ENCODE results near the gene PRICKLE3.
A peak's percentile ranks its signal among the peaks of the same experiment; 100 is the strongest.
"Not testable (repeated sequence)": the region's sequence is repeated elsewhere in the genome, so short reads cannot be mapped to it uniquely, and the experiment has no call there.

Gene PRICKLE3

GRCh38 chrX:49155900-49156837 lies 30.0 kb downstream of the PRICKLE3 start:
- peak; percentile 86 to 88 for DNase-seq

- peak in 1 of 2 experiments; percentile 42 for DNase-seq
Observed at GRCh38 chrX:49155243-49155899, 30.8 kb downstream of the PRICKLE3 start.

DNA sequence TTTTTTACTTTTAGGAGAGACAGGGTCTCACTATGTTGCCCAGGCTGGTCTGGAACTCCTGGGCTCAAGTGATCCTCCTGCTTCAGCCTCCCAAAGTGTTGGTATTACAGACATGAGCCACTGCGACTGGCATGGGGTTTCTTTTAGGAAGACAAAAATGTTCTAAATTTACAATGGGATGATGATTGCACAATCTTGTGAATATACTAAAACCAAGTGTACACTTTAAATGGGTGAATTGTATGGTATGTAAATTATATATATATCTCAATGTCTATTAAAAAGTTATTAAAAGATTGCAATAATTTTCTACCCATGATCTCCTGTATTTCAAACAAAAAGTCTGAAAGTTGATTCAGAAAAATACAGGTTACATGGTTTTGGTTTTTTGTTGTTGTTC lies 32.7 kb downstream of the PRICKLE3 start:
- DNase-seq = no peak

DNA sequence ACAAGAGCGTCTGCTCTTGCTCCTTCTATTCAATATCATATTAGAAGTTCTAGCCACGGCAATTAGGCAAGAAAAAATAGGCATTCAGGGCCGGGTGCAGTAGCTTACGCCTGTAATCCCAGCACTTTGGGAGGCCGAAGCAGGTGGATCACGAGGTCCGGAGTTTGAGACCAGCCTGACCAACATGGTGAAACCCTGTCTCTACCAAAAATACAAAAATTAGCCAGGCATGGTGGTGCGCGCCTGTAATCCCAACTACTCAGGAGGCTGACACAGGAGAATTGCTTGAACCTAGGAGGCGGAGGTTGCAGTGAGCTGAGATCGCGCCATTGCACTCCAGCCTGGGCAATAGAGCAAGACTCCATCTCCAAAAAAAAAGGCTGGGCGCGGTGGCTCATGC lies 36.9 kb downstream of the PRICKLE3 start:
- not testable (repeated sequence) for DNase-seq

DNA sequence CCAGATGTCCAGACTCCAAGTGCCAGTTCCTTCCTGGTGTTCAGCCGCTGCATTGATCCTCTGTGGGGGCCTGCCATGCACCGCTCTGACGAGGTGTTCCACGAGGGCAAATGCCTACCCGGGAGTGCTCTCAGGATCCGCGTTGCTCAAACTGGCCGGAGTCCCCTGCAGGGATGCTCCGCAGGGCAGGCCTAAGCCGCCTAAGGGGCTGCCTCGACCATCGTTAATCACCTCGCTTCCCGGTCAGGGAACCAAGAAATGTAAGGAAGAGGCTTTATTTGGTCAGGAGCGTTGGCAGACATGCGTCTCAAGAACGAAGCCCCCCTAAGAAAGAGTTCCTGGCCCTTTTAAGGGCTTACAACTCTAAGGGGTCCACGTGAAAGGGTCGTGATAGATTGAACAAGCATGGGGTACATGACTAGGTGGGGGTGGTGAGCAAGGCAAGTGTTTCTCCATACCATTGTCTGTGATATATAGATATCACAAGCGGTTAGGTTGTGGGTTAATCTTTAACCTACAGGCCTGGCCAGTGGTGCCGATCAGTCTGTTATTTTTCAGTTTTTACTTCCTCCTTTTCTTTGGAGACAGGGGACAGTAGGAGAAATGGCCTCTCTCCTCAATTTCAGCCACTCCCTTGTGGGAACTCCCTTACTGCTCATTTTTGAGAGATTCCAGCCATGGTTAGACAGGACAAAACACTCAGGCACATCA lies 37.6 kb downstream of the PRICKLE3 start:
- DNase-seq = not testable (repeated sequence)

DNA sequence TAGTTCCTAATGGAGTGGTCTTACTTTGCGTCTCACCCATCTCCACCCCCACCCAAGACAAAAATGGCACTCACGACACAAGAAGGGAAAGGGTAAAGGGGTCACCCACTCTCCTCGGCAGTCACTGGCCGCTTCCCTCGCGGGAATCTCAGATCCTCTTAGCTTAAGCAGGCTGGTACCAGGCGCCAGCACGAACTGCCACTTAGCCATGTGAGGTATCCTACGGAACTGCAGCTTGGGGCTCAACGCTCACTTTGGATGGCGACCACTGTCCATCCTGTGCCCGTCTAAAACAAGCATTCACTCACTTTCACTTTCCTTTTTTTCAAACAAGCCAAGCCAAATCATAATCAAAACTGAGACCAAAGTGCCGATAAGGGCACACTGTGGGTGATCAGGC lies 38.2 kb downstream of the PRICKLE3 start:
- DNase-seq = no peak

DNA sequence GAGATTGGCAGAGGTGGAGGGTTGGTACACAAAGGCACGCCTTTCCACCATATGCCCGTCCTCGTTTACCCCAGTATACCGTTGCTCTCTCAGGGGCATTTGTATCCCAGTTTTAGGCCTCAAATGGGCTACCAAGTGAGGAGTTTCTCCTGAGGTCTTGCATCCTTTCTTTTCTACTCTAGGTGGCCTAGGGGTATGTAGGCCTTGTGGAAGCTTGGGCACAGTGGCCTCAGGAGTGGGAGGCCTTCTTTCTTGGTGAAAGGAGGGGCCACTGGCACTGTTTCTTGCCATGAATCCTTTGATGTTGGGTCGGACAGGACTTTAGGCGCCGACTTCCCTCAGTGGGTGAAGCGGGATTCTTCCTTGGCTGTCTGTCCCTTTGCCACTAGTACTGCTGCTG lies 38.9 kb downstream of the PRICKLE3 start:
- no peak for DNase-seq

GRCh38 chrX:49143154-49143553 lies 43.0 kb downstream of the PRICKLE3 start:
- peak in 1 of 2 experiments; percentile 25 for DNase-seq

DNA sequence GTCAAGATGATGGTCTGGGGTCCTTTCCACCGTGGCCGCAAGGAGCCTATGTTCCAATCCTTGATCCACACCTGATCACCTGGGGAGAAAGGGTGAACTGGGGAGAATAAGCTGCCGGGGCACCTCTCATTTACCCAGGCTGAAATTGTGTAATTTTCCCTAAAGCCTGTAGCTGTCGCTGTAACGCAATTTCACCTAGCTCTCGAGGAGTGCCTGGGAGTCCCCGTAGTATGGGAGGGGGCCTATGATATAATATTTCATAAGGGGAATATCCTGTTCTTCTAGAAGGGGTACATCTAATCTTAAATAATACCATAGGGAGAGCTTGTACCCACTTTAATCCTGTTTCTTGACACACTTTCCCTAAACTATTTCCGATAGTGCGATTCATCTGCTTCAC lies 43.9 kb downstream of the PRICKLE3 start:
- not testable (repeated sequence) for DNase-seq

DNA sequence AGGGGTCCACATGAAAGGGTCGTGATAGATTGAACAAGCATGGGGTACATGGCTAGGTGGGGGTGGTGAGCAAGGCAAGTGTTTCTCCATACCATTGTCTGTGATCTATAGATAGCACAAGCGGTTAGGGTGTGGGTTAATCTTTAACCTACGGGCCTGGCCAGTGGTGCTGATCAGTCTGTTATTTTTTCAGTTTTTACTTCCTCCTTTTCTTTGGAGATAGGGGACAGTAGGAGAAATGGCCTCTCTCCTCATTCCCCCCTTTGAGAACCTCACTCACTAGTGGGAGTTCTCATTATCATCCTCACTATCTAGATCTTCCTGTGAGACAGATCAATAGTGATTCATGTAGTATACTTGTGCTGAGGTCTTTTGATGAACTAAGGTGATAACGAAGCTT lies 46.5 kb downstream of the PRICKLE3 start:
- DNase-seq = no peak

GRCh38 chrX:49137492-49137891 lies 48.7 kb downstream of the PRICKLE3 start:
- DNase-seq = no peak

- DNase-seq = no peak
Observed at GRCh38 chrX:49133759-49134158, 52.4 kb downstream of the PRICKLE3 start.

- DNase-seq = not testable (repeated sequence)
Observed at GRCh38 chrX:49132275-49132674, 53.9 kb downstream of the PRICKLE3 start.

- DNase-seq = no peak
Observed at GRCh38 chrX:49129427-49129826, 56.7 kb downstream of the PRICKLE3 start.

GRCh38 chrX:49127742-49128258 lies 58.4 kb downstream of the PRICKLE3 start:
- DNase-seq = not testable (repeated sequence)

All from activated T-cell treated with anti-CD3 and anti-CD28 coated beads, Interleukin-2, amount 50 U/mL, for 48 hours (primary cell).